GM19395 (cell line): ENCODE data around the gene MTA3.
"Not testable (repeated sequence)": the region's sequence is repeated elsewhere in the genome, so short reads cannot be mapped to it uniquely, and the experiment has no call there.

Source experiments
- ATAC-seq: cut with Tn5 transposase; IDR thresholded peaks from one replicate; pipeline ENCODE4 v1.9.1; 2021; ENCODE audit warnings: mild to moderate bottlenecking, moderate library complexity; ENCODE audit not compliant: unreplicated experiment

Gene MTA3

GRCh38 chr2:42568401-42569115 lies at the start of gene MTA3:
Gene MTA3 (plus strand): TSS chr2:42568632. CDS start chr2:42568746, 114 bp downstream.
- ATAC-seq = peak; percentile 25

DNA sequence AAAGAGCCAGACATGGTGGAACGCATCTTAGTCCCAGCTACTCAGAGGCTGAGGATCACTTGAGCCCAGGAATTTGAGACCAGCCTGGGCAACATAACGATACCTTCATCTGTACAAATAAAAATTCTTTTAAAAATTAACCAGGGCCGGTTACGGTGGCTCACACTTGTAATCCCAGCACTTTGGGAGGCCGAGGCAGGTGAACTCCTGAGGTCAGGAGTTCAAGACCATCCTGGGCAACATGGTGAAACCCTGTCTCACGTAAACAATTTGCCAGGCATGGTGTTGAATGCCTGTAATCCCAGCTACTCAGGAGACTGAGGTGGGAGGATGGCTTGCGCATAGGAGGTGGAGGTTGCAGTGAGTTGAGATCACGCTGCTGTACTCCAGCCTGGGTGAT lies 48.8 kb upstream of the MTA3 start:
- no peak for ATAC-seq

DNA sequence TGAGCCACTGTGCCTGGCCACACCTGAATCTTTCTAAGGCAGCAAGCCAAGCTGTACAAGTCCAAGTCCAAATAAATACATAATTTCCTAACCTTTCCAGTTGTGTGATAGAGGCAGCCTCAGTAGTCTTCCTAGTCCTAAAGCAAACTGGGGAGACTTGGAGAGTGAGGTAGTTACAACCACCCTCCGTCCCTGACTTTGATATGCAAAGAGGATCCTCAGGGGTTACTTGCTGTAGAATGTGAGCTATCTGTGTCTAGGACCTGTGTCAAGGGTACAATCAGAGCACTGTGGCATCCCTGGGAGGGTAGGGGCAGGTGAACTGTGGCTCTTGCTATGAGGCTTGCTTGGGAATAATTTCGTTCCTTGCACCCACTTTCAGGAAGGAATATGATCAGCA lies 46.4 kb upstream of the MTA3 start:
- ATAC-seq = no peak

DNA sequence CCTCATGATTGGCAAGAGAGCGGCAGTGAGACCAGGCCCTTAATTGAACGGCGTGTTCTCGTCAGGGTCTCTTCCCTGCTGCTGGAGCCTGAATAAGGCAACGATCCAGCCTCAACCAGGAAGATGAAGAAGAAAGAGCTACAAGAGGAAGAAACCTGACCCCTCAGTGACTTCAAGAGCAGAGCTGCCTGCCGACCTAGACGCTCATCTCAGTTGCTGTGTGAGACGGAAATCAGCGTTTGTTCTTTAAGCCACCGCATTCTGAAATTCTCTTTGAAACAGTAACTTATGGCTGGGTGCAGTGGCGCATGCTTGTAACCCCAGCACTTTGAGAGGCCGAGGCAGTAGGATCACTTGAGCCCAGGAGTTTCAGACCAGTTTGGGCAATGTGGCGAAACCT lies 45.1 kb upstream of the MTA3 start:
- ATAC-seq = no peak

- ATAC-seq = no peak
Observed at GRCh38 chr2:42532397-42532796, 36.0 kb upstream of the MTA3 start.

DNA sequence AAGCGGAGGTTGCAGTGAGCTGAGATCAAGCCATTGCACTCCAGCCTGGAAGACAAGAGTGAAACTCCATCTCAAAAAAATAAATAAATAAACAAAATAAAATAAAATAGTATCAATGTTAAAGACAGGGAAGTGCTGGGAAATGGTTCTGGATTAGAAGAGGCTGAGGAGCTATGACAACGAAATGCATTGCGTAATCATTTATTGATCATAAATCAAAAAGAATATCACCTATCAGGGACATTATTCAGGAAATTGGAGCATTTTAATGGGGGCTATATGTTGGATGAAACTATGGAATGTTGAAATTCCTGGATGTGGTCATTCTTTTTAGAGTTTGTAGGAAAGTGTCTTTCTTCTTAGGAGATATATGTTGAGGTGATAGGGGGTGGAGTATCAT lies 30.9 kb upstream of the MTA3 start:
- ATAC-seq = no peak

- no peak for ATAC-seq
Observed at GRCh38 chr2:42542871-42543270, 25.6 kb upstream of the MTA3 start.

- no peak for ATAC-seq
Observed at GRCh38 chr2:42545023-42545721, 23.3 kb upstream of the MTA3 start.

GRCh38 chr2:42545841-42546390 lies 22.5 kb upstream of the MTA3 start:
- ATAC-seq = no peak

GRCh38 chr2:42547014-42547413 lies 21.4 kb upstream of the MTA3 start:
- ATAC-seq = peak; percentile 76

- no peak for ATAC-seq
Observed at GRCh38 chr2:42547446-42548295, 20.8 kb upstream of the MTA3 start.

DNA sequence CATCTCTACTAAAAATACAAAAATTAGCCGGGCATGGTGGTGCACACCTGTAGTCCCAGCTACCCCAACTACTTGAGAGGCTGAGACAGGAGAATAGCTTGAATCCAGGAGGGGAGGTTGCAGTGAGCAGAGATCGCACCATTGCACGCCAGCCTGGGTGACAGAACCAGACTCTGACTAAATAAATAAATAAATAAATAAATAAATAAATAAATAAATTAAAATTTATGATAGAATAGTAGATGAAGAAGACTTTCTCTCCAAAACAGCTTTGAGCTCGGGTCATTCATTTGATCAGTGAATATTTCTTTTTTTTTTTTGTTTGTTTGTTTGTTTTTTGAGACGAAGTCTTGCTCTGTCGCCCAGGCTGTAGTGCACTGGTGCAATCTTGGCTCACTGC lies 17.6 kb upstream of the MTA3 start:
- no peak for ATAC-seq

GRCh38 chr2:42554392-42554791 lies 14.0 kb upstream of the MTA3 start:
- ATAC-seq = no peak

GRCh38 chr2:42556315-42556890 lies 12.0 kb upstream of the MTA3 start:
- ATAC-seq = no peak

- no peak for ATAC-seq
Observed at GRCh38 chr2:42557306-42557705, 11.1 kb upstream of the MTA3 start.

DNA sequence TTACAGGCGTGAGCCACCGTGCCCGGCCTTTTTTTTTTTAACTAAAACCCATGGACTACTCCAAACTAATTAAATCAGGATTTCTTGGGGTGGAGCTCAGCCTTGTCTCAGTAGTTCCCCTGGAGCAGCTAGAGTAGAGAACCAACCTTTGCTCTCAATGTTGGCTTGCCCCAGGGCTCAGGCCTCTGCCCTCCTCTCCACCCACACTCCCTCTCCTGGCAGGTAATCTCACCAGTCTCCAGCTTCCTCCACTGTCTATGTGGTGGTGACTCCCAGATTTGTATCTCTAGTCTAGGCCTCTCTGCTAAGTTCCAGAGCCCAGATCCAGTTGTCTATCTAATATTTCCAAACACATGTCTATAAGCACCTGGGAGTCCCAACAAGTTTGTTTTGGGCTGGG lies 9.6 kb upstream of the MTA3 start:
- no peak for ATAC-seq

GRCh38 chr2:42560133-42560532 lies 8.3 kb upstream of the MTA3 start:
- not testable (repeated sequence) for ATAC-seq

DNA sequence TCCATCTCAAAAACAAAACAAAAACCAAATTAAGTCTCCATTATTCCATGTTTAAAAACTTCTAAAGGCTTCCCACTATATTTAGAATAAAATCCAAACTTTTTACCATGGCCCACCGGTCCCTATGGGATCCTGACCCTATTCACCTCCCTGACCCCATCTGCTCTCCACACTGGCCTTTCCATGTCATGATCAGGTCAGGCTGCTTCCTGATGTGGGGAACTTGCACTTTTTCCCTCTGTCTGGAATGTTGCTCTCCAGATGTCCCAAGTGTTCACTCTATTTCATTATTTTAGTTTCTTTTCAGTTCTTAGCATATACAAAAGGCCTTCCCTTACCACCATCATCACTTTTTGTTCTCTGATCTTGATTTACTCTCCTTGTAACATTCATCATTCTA lies 7.5 kb upstream of the MTA3 start:
- ATAC-seq = no peak

- ATAC-seq = no peak
Observed at GRCh38 chr2:42562474-42563144, 5.8 kb upstream of the MTA3 start.

DNA sequence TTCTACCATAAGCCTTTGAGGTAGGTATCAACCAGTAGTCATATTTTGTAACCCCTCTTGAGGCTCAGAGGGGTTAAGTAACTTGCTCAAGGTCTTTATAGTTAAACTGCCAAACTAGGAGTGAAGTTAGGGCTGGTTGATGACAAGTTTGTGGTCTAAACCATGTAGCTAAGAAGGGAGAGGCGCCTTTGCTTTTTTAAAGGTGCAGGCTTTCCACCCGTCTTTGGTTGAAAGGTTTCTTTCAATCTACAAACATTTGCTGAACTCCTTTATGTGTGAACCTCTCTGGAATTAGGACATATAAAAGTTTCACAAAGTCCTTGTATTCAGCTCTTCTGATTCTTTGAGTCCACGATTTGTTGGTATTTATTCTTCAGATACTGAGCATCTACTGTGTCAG lies 2.4 kb upstream of the MTA3 start:
- ATAC-seq = no peak
